ENCODE data around the gene NFE2L1. TPM values are rescaled to one million over a fixed set of nuclear protein-coding genes. Genes with fewer than 3 reads are reported as not detected.

The NFE2L1 gene
- polyA plus RNA-seq, 1 of the 3 experiments (the other 2 are of a cell fraction) = 159 TPM

DNA sequence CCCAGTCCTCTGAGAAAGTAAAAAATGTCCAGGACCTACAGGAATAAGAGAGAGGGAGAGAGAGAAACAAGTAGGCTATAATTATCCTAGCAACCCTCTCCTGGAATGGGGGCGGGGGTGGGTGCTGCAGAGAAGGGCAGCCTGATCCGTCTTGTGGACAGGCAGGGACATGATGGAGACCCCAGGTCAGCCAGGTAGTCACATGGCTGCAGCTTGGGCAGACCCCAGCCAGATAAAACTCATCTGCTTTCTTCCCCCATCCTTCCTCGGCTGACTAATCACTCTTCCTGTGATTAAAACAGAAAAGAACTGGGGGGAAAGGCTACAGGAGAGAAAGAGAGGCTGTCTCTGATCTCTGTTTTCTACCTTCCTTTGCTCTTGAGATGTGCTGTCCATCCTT, 43.2 kb upstream of the NFE2L1 start:
- no peaks in the 10 kb centered on the region for H3K9me3 ChIP-seq
- H3K4me2 ChIP-seq = peak overlapping the region; percentile 72
- peak overlapping the region; percentile 99 to 100 for H3K27ac ChIP-seq (ENCODE audit: low read depth in 2 of 2, low read length in 1 of 2)
- H4K20me1 ChIP-seq (ENCODE audit: insufficient read depth) = no peaks in the 10 kb centered on the region
- TF ChIP-seq EZH2phosphoT487 (IDR thresholded peaks at IDR 0.05; ENCODE audit: borderline replicate concordance, low read depth) (no peak), RCOR1 (IDR thresholded peaks at IDR 0.05; ENCODE audit: low read length) (0 out of 2 replicates have a peak, but pooled peaks have one; percentile 11), CHD2 (IDR thresholded peaks at IDR 0.05; ENCODE audit: low read length, partially characterized antibody) (peak; percentile 58)
- peak overlapping the region; percentile 91 for H2AFZ ChIP-seq (ENCODE audit: low read depth)
- no peaks in the 10 kb centered on the region for H3K79me2 ChIP-seq (ENCODE audit: insufficient read depth)
- no peaks in the 10 kb centered on the region for H3K9me2 ChIP-seq
- no peaks in the 10 kb centered on the region for H3K36me3 ChIP-seq (replicated peaks in 1 of 2; ENCODE audit: control insufficient read depth in 1 of 2, insufficient read depth in 2 of 2, low read length in 1 of 2)
- POLR2A ChIA-PET = interaction anchor here (2.2 to 9.0 kb wide), 4 partner anchors 10 to 43 kb away, joined by 15 to 223 read pairs (median 58); partner anchors contain the start of gene NFE2L1
- H3K9ac ChIP-seq = peak overlapping the region; percentile 21
- 43% methylated on average over 3 of the region's 3 CpGs for WGBS (ENCODE audit: low lambda C conversion rate)
- no peak for DNase-seq
- CTCF ChIA-PET = interaction anchor here (1.1 to 41.8 kb wide), 8 partner anchors 9 to 56 kb away, joined by 3 to 1752 read pairs (median 16); partner anchors contain the start of gene CDK5RAP3
- peaks cover 44% of the 10 kb centered on the region for H3F3A ChIP-seq (replicated peaks; ENCODE audit: insufficient read depth)
- H3K27me3 ChIP-seq (ENCODE audit: insufficient read depth) = no peaks in the 10 kb centered on the region
- H3K4me1 ChIP-seq (ENCODE audit: control insufficient read depth in 1 of 2, insufficient read depth in 2 of 2, low read depth in 1 of 2, low read length in 1 of 2) = peaks cover 52 to 54% of the 10 kb centered on the region in 2 experiments
- H3K4me3 ChIP-seq (ENCODE audit: low read depth in 2 of 2, low read length in 1 of 2) = no peak overlapping the region

DNA sequence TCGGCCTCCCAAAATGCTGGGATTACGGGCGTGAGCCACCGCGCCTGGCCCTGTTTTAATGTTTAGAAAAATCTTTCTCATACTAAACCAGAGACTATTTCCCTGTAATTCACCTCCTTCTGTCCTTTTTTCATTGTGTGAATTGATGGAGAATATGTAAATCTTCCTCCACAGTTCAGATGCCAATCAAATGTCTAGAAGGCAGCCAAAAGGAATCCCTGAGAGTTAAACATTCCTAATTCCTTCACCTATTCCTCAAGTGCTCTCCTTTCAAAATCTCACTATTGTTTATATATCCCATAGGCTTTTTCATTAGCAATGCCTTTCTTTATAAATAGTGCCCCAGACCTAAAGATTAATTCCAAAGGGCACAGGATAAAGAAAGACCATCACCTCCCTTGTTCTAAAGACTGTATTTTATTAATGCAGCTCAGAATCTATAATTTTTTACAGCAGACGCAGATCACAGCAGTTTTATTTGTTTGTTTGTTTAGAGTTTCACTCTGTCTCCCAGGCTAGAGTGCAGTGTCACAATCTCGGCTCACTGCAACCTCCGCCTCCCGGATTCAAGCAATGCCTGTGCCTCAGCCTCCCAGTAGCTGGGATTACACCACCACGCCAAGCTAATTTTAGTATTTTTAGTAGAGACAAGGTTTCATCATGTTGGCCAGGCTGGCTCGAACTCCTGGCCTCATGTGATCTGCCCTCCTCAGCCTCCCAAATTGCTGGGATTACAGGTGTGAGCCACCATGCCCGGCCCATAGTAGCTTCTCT, 41.0 kb upstream of the NFE2L1 start:
- no peaks in the 10 kb centered on the region for H3K9me3 ChIP-seq
- ChIA-PET POLR2A (interaction anchor here (0.8 to 1.0 kb wide), 2 partner anchors 14 to 25 kb away, joined by 3 to 5 read pairs; no protein-coding TSS in a partner anchor), CTCF (interaction anchor here (0.7 to 41.8 kb wide), 3 partner anchors 9 to 22 kb away, joined by 3 to 1752 read pairs (median 479); no protein-coding TSS in a partner anchor)
- no peaks in the 10 kb centered on the region for H3K79me2 ChIP-seq (ENCODE audit: insufficient read depth)
- H3K27me3 ChIP-seq (ENCODE audit: insufficient read depth) = no peaks in the 10 kb centered on the region
- H2AFZ ChIP-seq (ENCODE audit: low read depth) = no peak overlapping the region
- H3K9me2 ChIP-seq = no peaks in the 10 kb centered on the region
- no peak overlapping the region for H3K4me2 ChIP-seq
- H3K4me1 ChIP-seq (ENCODE audit: control insufficient read depth in 1 of 2, insufficient read depth in 2 of 2, low read depth in 1 of 2, low read length in 1 of 2) = peaks cover 48 to 49% of the 10 kb centered on the region in 2 experiments
- TF ChIP-seq, protein P1, sequence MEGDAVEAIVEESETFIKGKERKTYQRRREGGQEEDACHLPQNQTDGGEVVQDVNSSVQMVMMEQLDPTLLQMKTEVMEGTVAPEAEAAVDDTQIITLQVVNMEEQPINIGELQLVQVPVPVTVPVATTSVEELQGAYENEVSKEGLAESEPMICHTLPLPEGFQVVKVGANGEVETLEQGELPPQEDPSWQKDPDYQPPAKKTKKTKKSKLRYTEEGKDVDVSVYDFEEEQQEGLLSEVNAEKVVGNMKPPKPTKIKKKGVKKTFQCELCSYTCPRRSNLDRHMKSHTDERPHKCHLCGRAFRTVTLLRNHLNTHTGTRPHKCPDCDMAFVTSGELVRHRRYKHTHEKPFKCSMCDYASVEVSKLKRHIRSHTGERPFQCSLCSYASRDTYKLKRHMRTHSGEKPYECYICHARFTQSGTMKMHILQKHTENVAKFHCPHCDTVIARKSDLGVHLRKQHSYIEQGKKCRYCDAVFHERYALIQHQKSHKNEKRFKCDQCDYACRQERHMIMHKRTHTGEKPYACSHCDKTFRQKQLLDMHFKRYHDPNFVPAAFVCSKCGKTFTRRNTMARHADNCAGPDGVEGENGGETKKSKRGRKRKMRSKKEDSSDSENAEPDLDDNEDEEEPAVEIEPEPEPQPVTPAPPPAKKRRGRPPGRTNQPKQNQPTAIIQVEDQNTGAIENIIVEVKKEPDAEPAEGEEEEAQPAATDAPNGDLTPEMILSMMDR (IDR thresholded peaks at IDR 0.05) = no peak
- no peak for TF ChIP-seq RFX5 (IDR thresholded peaks at IDR 0.05; ENCODE audit: low read length)
- TF ChIP-seq RAD21 (IDR thresholded peaks at IDR 0.05; ENCODE audit: low read length) = no peak
- TF ChIP-seq, protein P2, sequence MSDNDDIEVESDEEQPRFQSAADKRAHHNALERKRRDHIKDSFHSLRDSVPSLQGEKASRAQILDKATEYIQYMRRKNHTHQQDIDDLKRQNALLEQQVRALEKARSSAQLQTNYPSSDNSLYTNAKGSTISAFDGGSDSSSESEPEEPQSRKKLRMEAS (IDR thresholded peaks at IDR 0.05; ENCODE audit: low read depth) = no peak
- TF ChIP-seq FOXJ3 (CRISPR knock-in tag; IDR thresholded peaks at IDR 0.05) = no peak
- TF ChIP-seq, protein P3, sequence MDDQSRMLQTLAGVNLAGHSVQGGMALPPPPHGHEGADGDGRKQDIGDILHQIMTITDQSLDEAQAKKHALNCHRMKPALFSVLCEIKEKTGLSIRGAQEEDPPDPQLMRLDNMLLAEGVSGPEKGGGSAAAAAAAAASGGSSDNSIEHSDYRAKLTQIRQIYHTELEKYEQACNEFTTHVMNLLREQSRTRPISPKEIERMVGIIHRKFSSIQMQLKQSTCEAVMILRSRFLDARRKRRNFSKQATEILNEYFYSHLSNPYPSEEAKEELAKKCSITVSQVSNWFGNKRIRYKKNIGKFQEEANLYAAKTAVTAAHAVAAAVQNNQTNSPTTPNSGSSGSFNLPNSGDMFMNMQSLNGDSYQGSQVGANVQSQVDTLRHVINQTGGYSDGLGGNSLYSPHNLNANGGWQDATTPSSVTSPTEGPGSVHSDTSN (IDR thresholded peaks at IDR 0.05) = no peak
- TF ChIP-seq, protein P4, sequence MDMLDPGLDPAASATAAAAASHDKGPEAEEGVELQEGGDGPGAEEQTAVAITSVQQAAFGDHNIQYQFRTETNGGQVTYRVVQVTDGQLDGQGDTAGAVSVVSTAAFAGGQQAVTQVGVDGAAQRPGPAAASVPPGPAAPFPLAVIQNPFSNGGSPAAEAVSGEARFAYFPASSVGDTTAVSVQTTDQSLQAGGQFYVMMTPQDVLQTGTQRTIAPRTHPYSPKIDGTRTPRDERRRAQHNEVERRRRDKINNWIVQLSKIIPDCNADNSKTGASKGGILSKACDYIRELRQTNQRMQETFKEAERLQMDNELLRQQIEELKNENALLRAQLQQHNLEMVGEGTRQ (IDR thresholded peaks at IDR 0.05; ENCODE audit: borderline replicate concordance, low read depth, low read length) = no peak
- TF ChIP-seq SMC3 (IDR thresholded peaks at IDR 0.05; ENCODE audit: low read depth, low read length) = no peak
- TF ChIP-seq, protein P5, sequence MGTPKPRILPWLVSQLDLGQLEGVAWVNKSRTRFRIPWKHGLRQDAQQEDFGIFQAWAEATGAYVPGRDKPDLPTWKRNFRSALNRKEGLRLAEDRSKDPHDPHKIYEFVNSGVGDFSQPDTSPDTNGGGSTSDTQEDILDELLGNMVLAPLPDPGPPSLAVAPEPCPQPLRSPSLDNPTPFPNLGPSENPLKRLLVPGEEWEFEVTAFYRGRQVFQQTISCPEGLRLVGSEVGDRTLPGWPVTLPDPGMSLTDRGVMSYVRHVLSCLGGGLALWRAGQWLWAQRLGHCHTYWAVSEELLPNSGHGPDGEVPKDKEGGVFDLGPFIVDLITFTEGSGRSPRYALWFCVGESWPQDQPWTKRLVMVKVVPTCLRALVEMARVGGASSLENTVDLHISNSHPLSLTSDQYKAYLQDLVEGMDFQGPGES (IDR thresholded peaks at IDR 0.05; ENCODE audit: low read depth, low read length) = no peak
- no peak for TF ChIP-seq TAF1 (IDR thresholded peaks at IDR 0.05; ENCODE audit: borderline replicate concordance, low read depth, low read length)
- TF ChIP-seq TCF12 (IDR thresholded peaks at IDR 0.05) = no peak
- no peak for TF ChIP-seq MEF2A (IDR thresholded peaks at IDR 0.05; ENCODE audit: borderline replicate concordance, low read depth)
- no peak for TF ChIP-seq YY1 (IDR thresholded peaks at IDR 0.05; ENCODE audit: low read depth)
- H3F3A ChIP-seq (replicated peaks; ENCODE audit: insufficient read depth) = peaks cover 34% of the 10 kb centered on the region
- no peaks in the 10 kb centered on the region for H3K36me3 ChIP-seq (replicated peaks in 1 of 2; ENCODE audit: control insufficient read depth in 1 of 2, insufficient read depth in 2 of 2, low read length in 1 of 2)
- no peaks in the 10 kb centered on the region for H4K20me1 ChIP-seq (ENCODE audit: insufficient read depth)
- peak overlapping the region in 1 of 2 experiments; percentile 47; a peak in 2 of 4 replicates for H3K27ac ChIP-seq (ENCODE audit: low read depth in 2 of 2, low read length in 1 of 2)
- H3K9ac ChIP-seq = no peak overlapping the region
- DNase-seq = no peak
- H3K4me3 ChIP-seq (ENCODE audit: low read depth in 2 of 2, low read length in 1 of 2) = no peak overlapping the region
- WGBS (ENCODE audit: low lambda C conversion rate) = 92% methylated on average over 12 of the region's 12 CpGs

All from SK-N-SH (cell line).